Mammary microvascular endothelial cell (primary cell): Measurements from ENCODE around the gene RAPGEF1. TPM values are rescaled to one million over a fixed set of nuclear protein-coding genes. Genes with fewer than 3 reads are reported as not detected.

ENCODE experiments used
- total RNA-seq: library from RNA; depleted of rRNA; stranded (reverse); fragments of >200 nt; gene quantifications from 2 replicates; pipeline ENCODE4 v1.2.3, GENCODE V29; 2015

RAPGEF1 gene
- 66.6 and 81.0 TPM in 2 replicates for total RNA-seq

GRCh38 chr9:131739959-131740648 lies at the start of gene RAPGEF1:
Gene RAPGEF1, minus strand, starts transcription at chr9:131740076. Its CDS starts 246 bp downstream, at chr9:131739830.

DNA sequence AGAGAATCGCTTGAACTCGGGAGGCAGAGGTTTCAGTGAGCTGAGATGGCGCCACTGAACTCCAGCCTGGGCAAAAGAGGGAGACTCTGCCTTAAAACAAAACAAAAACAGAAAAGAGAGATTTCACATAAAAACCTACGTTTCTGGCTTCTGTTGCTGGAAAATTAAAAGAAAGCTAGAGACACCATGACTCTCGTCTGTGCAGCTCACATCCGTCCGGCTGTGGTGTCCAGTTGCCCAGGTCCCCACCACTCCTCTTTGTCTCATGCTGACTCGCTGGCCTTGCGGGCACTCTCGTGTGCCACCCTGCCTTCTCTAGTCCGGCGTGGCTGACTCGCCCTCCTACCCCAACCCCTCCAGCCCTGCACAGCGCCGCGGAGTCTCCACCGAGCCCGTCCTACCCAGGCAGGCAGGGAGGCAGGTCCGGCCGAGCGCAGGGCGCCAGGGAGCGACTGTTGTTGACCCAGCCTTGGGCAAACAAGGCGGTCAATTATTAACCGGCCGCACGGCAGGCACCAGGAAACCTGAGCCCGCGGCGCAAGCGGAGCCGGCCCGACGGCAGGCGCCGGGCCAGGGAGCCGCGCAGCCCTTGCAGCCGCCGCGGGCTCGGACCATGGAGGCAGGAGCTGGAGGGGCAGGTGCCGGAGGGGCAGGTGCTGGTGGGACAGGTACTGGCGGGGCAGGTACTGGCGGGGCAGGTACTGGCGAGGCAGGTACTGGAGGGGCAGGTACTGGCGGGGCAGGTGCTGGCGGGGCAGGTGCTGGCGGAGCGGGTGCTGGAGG lies 194.7 kb downstream of the RAPGEF1 start, which contains the start of gene PRRT1B:
Gene PRRT1B (plus strand): TSS at position 521 of the 783 bp plus-strand sequence. CDS start 93 bp downstream, at position 614.

GRCh38 chr9:131530920-131531832 lies 208.7 kb downstream of the RAPGEF1 start, which contains the start of gene UCK1:
Gene UCK1, minus strand, starts transcription at chr9:131531263. Its CDS starts 89 bp downstream, at chr9:131531174.

Other genes starting within 250 kb of the RAPGEF1 start
- gene POMT1, start 237.2 kb downstream of the RAPGEF1 start, total RNA-seq = 24.9 and 43.3 TPM in 2 replicates
- gene UCK1, start 208.8 kb downstream of the RAPGEF1 start, total RNA-seq = 22.5 and 25.4 TPM in 2 replicates
- not detected in 2 replicates for gene PRRT1B, start 194.6 kb downstream of the RAPGEF1 start, total RNA-seq